ENCODE data around the gene WDR88. TPM values are rescaled to one million over a fixed set of nuclear protein-coding genes. Genes with fewer than 3 reads are reported as not detected.

The WDR88 gene
- total and polyA plus RNA-seq, 2 of the 8 experiments (the other 6 are each of a cell fraction or from before 2014, with no cell fraction given): not detected

GRCh38 chr19:33192010-33192409, 60.1 kb downstream of the WDR88 start (continued):
- TF ChIP-seq CHD7 (IDR thresholded peaks at IDR 0.05; ENCODE audit: insufficient replicate concordance, low read length) (no peak), RAD21 (IDR thresholded peaks at IDR 0.05 in 1 of 2, conservative IDR thresholded peaks at IDR 0.05 in 1 of 2; ENCODE audit: low read depth in 2 of 2, low read length in 2 of 2) (peak; percentile 60 to 66), GABPA (IDR thresholded peaks at IDR 0.05; ENCODE audit: borderline replicate concordance, insufficient read depth, low read length) (no peak; the same call in 1 of the 2 replicates), FOSL1 (IDR thresholded peaks at IDR 0.05; ENCODE audit: insufficient read depth, low read depth, low read length) (no peak)

All from H1 (cell line).